ENCODE measurements around the gene FAM76A.

The FAM76A gene

DNA sequence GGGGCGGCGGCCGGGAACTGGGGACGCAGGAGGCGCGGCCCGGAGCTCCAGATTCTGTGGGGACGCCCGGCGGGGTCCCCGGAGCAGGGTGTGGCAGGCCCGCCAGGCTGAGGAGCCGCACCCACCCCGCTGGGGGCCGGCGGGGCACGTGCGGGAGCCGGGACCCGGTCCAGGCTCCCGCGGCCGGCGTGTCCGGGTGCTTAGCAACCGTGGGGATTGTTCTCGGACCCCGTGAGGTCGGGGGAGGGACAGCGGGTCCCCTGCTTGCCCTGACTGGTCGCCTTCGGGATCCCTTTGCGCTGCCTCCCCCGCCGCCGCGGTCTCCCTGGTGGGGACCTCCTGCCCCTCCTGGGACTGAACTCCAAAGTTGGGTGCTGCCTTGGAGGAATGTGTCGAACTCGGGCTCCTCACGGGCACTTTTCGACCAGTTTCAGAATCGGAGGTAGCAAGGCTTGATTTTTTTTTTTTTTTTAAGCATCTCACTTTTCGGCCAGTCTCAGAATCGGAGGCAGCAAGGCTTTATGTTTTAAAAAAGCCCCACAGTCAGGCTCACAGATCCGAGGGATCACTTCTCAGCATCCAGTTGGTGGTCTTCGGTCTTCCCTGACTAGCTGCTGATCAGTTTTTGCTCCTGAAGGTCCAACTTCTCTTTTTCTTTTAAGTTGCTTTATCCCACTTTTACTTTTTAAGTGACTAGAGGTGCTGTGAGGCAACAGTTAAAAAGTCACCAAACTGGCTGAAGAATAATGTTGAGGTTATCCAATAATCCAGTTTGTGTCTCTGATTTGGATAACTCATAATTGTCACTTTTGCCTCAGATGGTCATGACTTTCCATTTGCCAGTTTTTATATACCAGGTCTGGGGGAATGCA lies 648 bp downstream of the FAM76A start:
- H3K79me1 ChIP-seq (ENCODE audit: low read depth, low read length), result no peaks in the 10 kb centered on the region
- no peak overlapping the region for H4K91ac ChIP-seq (ENCODE audit: low read depth, low read length, poor library complexity)
- DNase-seq (ENCODE audit: low spot score), result no peak
- peak overlapping the region; percentile 56 for H3K14ac ChIP-seq (ENCODE audit: low read length)
- peak overlapping the region; percentile 95 for H3K18ac ChIP-seq (ENCODE audit: low read length)
- H3K23ac ChIP-seq (ENCODE audit: low read depth, low read length, poor library complexity), result peak overlapping the region; percentile 80
- H3K27ac ChIP-seq (replicated peaks; ENCODE audit: low read length), result peak overlapping the region; percentile 65
- H2BK5ac ChIP-seq (ENCODE audit: low read length), result no peak overlapping the region
- peak overlapping the region; percentile 81 for H3K9ac ChIP-seq (ENCODE audit: low read depth, low read length, poor library complexity)
- H2AFZ ChIP-seq (ENCODE audit: low read length), result peak overlapping the region; percentile 94
- H4K8ac ChIP-seq (ENCODE audit: low read depth, low read length), result no peak overlapping the region
- H3K4ac ChIP-seq (ENCODE audit: low read length), result no peak overlapping the region
- no peaks in the 10 kb centered on the region for H3K27me3 ChIP-seq (ENCODE audit: control insufficient read depth in 3 of 3, insufficient read depth in 3 of 3, low read depth in 1 of 3, low read length in 3 of 3)
- H3K9me3 ChIP-seq (replicated peaks in 1 of 2; ENCODE audit: control insufficient read depth in 2 of 2, insufficient read depth in 1 of 2, low read depth in 1 of 2, low read length in 2 of 2), result no peaks in the 10 kb centered on the region
- H2BK12ac ChIP-seq (ENCODE audit: low read length), result no peak overlapping the region
- peak overlapping the region; percentile 78 to 88 for H3K4me3 ChIP-seq (ENCODE audit: low read length in 2 of 2)
- no CpG with 5 or more reads among the region's 46 CpGs for WGBS, 2 donors (ENCODE audit: extremely low coverage in 2 of 2, insufficient read length in 2 of 2, insufficient replicate concordance in 1 of 2)
- no peak overlapping the region for H2AK5ac ChIP-seq (ENCODE audit: low read depth, low read length)
- peaks cover 1 to 23% of the 10 kb centered on the region in 2 donors for H3K36me3 ChIP-seq (replicated peaks in 1 of 2; ENCODE audit: control insufficient read depth in 2 of 2, insufficient read depth in 2 of 2, low read length in 2 of 2)
- H2BK120ac ChIP-seq (ENCODE audit: low read depth, low read length), result no peak overlapping the region
- peak overlapping the region; percentile 74 for H3K4me2 ChIP-seq (ENCODE audit: insufficient read depth, low read length, poor library complexity, severe bottlenecking)
- H3K4me1 ChIP-seq (ENCODE audit: control insufficient read depth in 2 of 2, insufficient read depth in 1 of 2, low read depth in 1 of 2, low read length in 2 of 2), result peaks cover 7 to 13% of the 10 kb centered on the region in 2 donors
- no peak overlapping the region for H2BK15ac ChIP-seq (ENCODE audit: low read length)

DNA sequence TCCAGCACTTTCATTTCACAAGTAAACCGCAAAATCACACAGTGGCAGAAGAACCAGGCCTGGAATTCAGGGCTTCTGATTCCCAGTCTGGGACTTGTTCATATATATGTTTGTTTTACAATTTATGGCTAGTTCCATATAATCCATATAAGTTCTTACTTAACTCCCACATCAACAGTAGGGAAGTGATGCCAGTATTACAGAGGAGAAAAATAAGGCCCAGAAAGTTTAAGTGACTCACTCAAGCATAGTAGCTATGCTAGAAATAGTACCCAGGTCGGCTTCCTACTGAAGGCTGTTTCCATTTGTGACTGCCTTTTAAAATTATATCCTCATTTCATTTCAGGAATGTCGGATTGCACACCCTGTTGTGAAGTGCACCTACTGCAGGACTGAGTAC lies 1.4 kb downstream of the FAM76A start:
- Histone ChIP-seq H3K4me2 (ENCODE audit: insufficient read depth, low read length, poor library complexity, severe bottlenecking) (no peak overlapping the region), H3K4me1 (ENCODE audit: control insufficient read depth in 2 of 2, insufficient read depth in 1 of 2, low read depth in 1 of 2, low read length in 2 of 2) (peaks cover 5 to 13% of the 10 kb centered on the region in 2 donors), H4K8ac (ENCODE audit: low read depth, low read length) (no peak overlapping the region), H3K9me3 (replicated peaks in 1 of 2; ENCODE audit: control insufficient read depth in 2 of 2, insufficient read depth in 1 of 2, low read depth in 1 of 2, low read length in 2 of 2) (no peaks in the 10 kb centered on the region), H2BK15ac (ENCODE audit: low read length) (no peak overlapping the region), H3K18ac (ENCODE audit: low read length) (no peak overlapping the region), H3K36me3 (replicated peaks in 1 of 2; ENCODE audit: control insufficient read depth in 2 of 2, insufficient read depth in 2 of 2, low read length in 2 of 2) (peaks cover 1 to 23% of the 10 kb centered on the region in 2 donors), H4K91ac (ENCODE audit: low read depth, low read length, poor library complexity) (no peak overlapping the region), H3K4me3 (ENCODE audit: low read length in 2 of 2) (peak overlapping the region in 1 of 2 donors; percentile 78), H2BK5ac (ENCODE audit: low read length) (no peak overlapping the region), H3K27me3 (ENCODE audit: control insufficient read depth in 3 of 3, insufficient read depth in 3 of 3, low read depth in 1 of 3, low read length in 3 of 3) (no peaks in the 10 kb centered on the region), H3K9ac (ENCODE audit: low read depth, low read length, poor library complexity) (no peak overlapping the region), H3K79me1 (ENCODE audit: low read depth, low read length) (no peaks in the 10 kb centered on the region), H3K4ac (ENCODE audit: low read length) (no peak overlapping the region), H3K27ac (replicated peaks; ENCODE audit: low read length) (no peak overlapping the region), H2AK5ac (ENCODE audit: low read depth, low read length) (no peak overlapping the region), H3K23ac (ENCODE audit: low read depth, low read length, poor library complexity) (no peak overlapping the region), H3K14ac (ENCODE audit: low read length) (no peak overlapping the region), H2AFZ (ENCODE audit: low read length) (no peak overlapping the region), H2BK12ac (ENCODE audit: low read length) (no peak overlapping the region), H2BK120ac (ENCODE audit: low read depth, low read length) (no peak overlapping the region)
- WGBS, 2 donors (ENCODE audit: extremely low coverage in 2 of 2, insufficient read length in 2 of 2, insufficient replicate concordance in 1 of 2), result no CpG with 5 or more reads among the region's 3 CpGs
- no peak for DNase-seq (ENCODE audit: low spot score)

- Histone ChIP-seq H2BK12ac (ENCODE audit: low read length) (no peak overlapping the region), H2BK120ac (ENCODE audit: low read depth, low read length) (no peak overlapping the region), H4K91ac (ENCODE audit: low read depth, low read length, poor library complexity) (no peak overlapping the region), H3K14ac (ENCODE audit: low read length) (no peak overlapping the region), H2BK5ac (ENCODE audit: low read length) (no peak overlapping the region), H2AFZ (ENCODE audit: low read length) (no peak overlapping the region), H3K4me2 (ENCODE audit: insufficient read depth, low read length, poor library complexity, severe bottlenecking) (no peak overlapping the region), H3K9me3 (replicated peaks in 1 of 2; ENCODE audit: control insufficient read depth in 2 of 2, insufficient read depth in 1 of 2, low read depth in 1 of 2, low read length in 2 of 2) (no peaks in the 10 kb centered on the region), H3K36me3 (replicated peaks in 1 of 2; ENCODE audit: control insufficient read depth in 2 of 2, insufficient read depth in 2 of 2, low read length in 2 of 2) (peaks cover 8 to 41% of the 10 kb centered on the region in 2 donors), H2AK5ac (ENCODE audit: low read depth, low read length) (no peak overlapping the region), H3K18ac (ENCODE audit: low read length) (no peak overlapping the region), H3K4me1 (ENCODE audit: control insufficient read depth in 2 of 2, insufficient read depth in 1 of 2, low read depth in 1 of 2, low read length in 2 of 2) (no peaks in the 10 kb centered on the region), H3K9ac (ENCODE audit: low read depth, low read length, poor library complexity) (no peak overlapping the region), H2BK15ac (ENCODE audit: low read length) (no peak overlapping the region), H4K8ac (ENCODE audit: low read depth, low read length) (no peak overlapping the region), H3K4me3 (ENCODE audit: low read length in 2 of 2) (no peak overlapping the region), H3K27ac (replicated peaks; ENCODE audit: low read length) (no peak overlapping the region), H3K79me1 (ENCODE audit: low read depth, low read length) (no peaks in the 10 kb centered on the region), H3K4ac (ENCODE audit: low read length) (no peak overlapping the region), H3K27me3 (ENCODE audit: control insufficient read depth in 3 of 3, insufficient read depth in 3 of 3, low read depth in 1 of 3, low read length in 3 of 3) (no peaks in the 10 kb centered on the region), H3K23ac (ENCODE audit: low read depth, low read length, poor library complexity) (no peak overlapping the region)
- no CpG with 5 or more reads among the region's 3 CpGs for WGBS, 2 donors (ENCODE audit: extremely low coverage in 2 of 2, insufficient read length in 2 of 2, insufficient replicate concordance in 1 of 2)
- DNase-seq (ENCODE audit: low spot score), result no peak
Measured at GRCh38 chr1:27736252-27736651, 10.5 kb downstream of the FAM76A start.

GRCh38 chr1:27741121-27741520 lies 15.4 kb downstream of the FAM76A start:
- no peak overlapping the region for H3K27ac ChIP-seq (replicated peaks; ENCODE audit: low read length)
- no peak overlapping the region for H4K91ac ChIP-seq (ENCODE audit: low read depth, low read length, poor library complexity)
- H3K27me3 ChIP-seq (ENCODE audit: control insufficient read depth in 3 of 3, insufficient read depth in 3 of 3, low read depth in 1 of 3, low read length in 3 of 3), result no peaks in the 10 kb centered on the region
- no peaks in the 10 kb centered on the region for H3K9me3 ChIP-seq (replicated peaks in 1 of 2; ENCODE audit: control insufficient read depth in 2 of 2, insufficient read depth in 1 of 2, low read depth in 1 of 2, low read length in 2 of 2)
- no peaks in the 10 kb centered on the region for H3K4me1 ChIP-seq (ENCODE audit: control insufficient read depth in 2 of 2, insufficient read depth in 1 of 2, low read depth in 1 of 2, low read length in 2 of 2)
- no CpG with 5 or more reads among the region's 6 CpGs for WGBS, 2 donors (ENCODE audit: extremely low coverage in 2 of 2, insufficient read length in 2 of 2, insufficient replicate concordance in 1 of 2)
- peaks cover 11 to 34% of the 10 kb centered on the region in 2 donors for H3K36me3 ChIP-seq (replicated peaks in 1 of 2; ENCODE audit: control insufficient read depth in 2 of 2, insufficient read depth in 2 of 2, low read length in 2 of 2)
- H2BK5ac ChIP-seq (ENCODE audit: low read length), result no peak overlapping the region
- no peak overlapping the region for H2BK15ac ChIP-seq (ENCODE audit: low read length)
- no peak overlapping the region for H2BK120ac ChIP-seq (ENCODE audit: low read depth, low read length)
- no peak overlapping the region for H3K18ac ChIP-seq (ENCODE audit: low read length)
- no peak overlapping the region for H3K4me3 ChIP-seq (ENCODE audit: low read length in 2 of 2)
- H2BK12ac ChIP-seq (ENCODE audit: low read length), result no peak overlapping the region
- H3K23ac ChIP-seq (ENCODE audit: low read depth, low read length, poor library complexity), result no peak overlapping the region
- H3K14ac ChIP-seq (ENCODE audit: low read length), result no peak overlapping the region
- no peak overlapping the region for H2AFZ ChIP-seq (ENCODE audit: low read length)
- H3K4ac ChIP-seq (ENCODE audit: low read length), result no peak overlapping the region
- no peaks in the 10 kb centered on the region for H3K79me1 ChIP-seq (ENCODE audit: low read depth, low read length)
- no peak overlapping the region for H4K8ac ChIP-seq (ENCODE audit: low read depth, low read length)
- no peak overlapping the region for H3K4me2 ChIP-seq (ENCODE audit: insufficient read depth, low read length, poor library complexity, severe bottlenecking)
- H3K9ac ChIP-seq (ENCODE audit: low read depth, low read length, poor library complexity), result no peak overlapping the region
- H2AK5ac ChIP-seq (ENCODE audit: low read depth, low read length), result no peak overlapping the region
- DNase-seq (ENCODE audit: low spot score), result no peak
